ENCODE results near the gene SREK1.

DNA sequence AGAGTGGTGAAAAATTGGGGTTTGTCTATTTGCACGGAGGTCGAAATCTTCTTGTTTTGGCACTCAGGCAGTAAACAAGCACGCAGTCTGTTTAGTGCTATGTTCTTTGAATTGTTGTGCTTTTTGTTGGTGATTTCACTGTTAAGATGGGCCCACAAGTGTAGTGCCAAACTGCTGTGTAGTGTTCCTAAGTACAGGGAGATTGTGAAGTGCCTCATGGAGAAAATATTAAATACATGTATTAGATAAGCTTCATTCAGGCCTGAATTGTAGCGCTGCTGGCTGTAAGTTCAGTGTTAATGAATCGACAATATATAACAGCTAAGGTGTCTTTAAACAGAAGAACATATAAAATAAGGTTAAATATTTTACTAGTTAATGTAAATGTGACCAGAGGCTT is 17.3 kb downstream of the SREK1 start:
- TF ChIP-seq CTCF (IDR thresholded peaks at IDR 0.05) (no peak), POLR2A (IDR thresholded peaks at IDR 0.05) (no peak), EP300 (IDR thresholded peaks at IDR 0.05) (no peak)

Measured in tibial nerve (tissue), 4 donors.